ENCODE data around the gene FECH. TPM values are rescaled to one million over a fixed set of nuclear protein-coding genes. Genes with fewer than 3 reads are reported as not detected.

The FECH gene
- total RNA-seq, 1 experiment from 2014 or later, result 24.1 TPM

DNA sequence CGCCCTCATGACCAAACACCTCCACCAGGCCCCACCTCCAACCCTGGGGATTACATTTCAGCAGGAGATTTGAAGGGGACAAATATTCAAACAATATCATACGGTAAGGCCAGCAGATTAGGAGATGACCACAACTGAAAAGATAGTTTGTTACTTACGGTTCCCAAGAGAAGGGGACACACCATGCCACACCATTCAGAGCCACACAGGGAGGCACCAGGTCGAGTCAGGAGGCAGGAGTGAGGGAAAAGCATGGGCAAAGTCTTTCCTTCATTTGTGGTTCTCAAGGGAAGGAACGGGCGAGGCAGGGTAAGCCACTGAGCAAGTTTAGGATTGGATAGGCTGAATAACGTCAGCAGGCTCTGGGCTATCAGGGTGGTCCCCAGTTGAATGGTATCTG, 57.4 kb downstream of the FECH start:
- no CpG with 5 or more reads among the region's 7 CpGs for WGBS (ENCODE audit: extremely low coverage, insufficient read length, low lambda C conversion rate)
- Histone ChIP-seq H2BK120ac (ENCODE audit: low read depth, low read length, poor library complexity, severe bottlenecking) (no peak overlapping the region), H2AFZ (ENCODE audit: low read length) (no peak overlapping the region), H3K4ac (ENCODE audit: low read depth, low read length) (no peak overlapping the region), H3K9ac (ENCODE audit: extremely low read depth, insufficient read length, low read length) (no peak overlapping the region), H3K14ac (ENCODE audit: insufficient read depth, low read length) (no peak overlapping the region; the same call in 1 of the 2 replicates), H3K56ac (ENCODE audit: insufficient read length, low read depth, low read length) (no peak overlapping the region), H3K79me1 (ENCODE audit: insufficient read depth, low read depth, low read length, poor library complexity, severe bottlenecking) (no peaks in the 10 kb centered on the region), H3T11ph (ENCODE audit: low read length) (no peak overlapping the region), H3K27me3 (ENCODE audit: insufficient read depth, low read length) (no peaks in the 10 kb centered on the region), H4K20me1 (ENCODE audit: control insufficient read depth, insufficient read depth, insufficient read length) (no peaks in the 10 kb centered on the region), H2BK12ac (ENCODE audit: insufficient read length, low read depth, low read length) (no peak overlapping the region), H2BK15ac (ENCODE audit: low read depth, low read length) (no peak overlapping the region), H3K9me3 (ENCODE audit: control insufficient read depth, low read depth, low read length) (no peaks in the 10 kb centered on the region), H2BK20ac (ENCODE audit: low read depth, low read length, poor library complexity, severe bottlenecking) (no peak overlapping the region), H4K91ac (ENCODE audit: insufficient read length, low read depth, low read length) (no peak overlapping the region), H4K5ac (ENCODE audit: insufficient read length, low read depth, low read length) (no peak overlapping the region), H2BK5ac (ENCODE audit: insufficient read length, low read length) (no peak overlapping the region), H3K79me2 (ENCODE audit: insufficient read depth, low read length) (no peaks in the 10 kb centered on the region), H3K23me2 (ENCODE audit: insufficient read length, low read depth, low read length, poor library complexity, severe bottlenecking) (no peaks in the 10 kb centered on the region), H3K23ac (ENCODE audit: insufficient read length, low read depth, low read length) (no peak overlapping the region), H3K4me2 (ENCODE audit: insufficient read depth, insufficient read length, low read length) (no peak overlapping the region), H3K4me1 (ENCODE audit: insufficient read depth, low read length) (peaks cover 5% of the 10 kb centered on the region; the same call in 1 of the 2 replicates), H2AK5ac (ENCODE audit: insufficient read length, low read length) (no peak overlapping the region), H4K8ac (replicated peaks; ENCODE audit: insufficient read length, low read depth, low read length) (no peak overlapping the region), H3K27ac (ENCODE audit: insufficient read length, low read depth, low read length) (no peak overlapping the region), H3K18ac (ENCODE audit: insufficient read length, low read depth, low read length) (no peak overlapping the region)
- Mint-ChIP-seq H3K4me3 (no peak overlapping the region), H3K27me3 (ENCODE audit: low read depth) (peaks cover 2% of the 10 kb centered on the region; the same call in 1 of the 2 replicates), H3K27ac (no peak overlapping the region), H3K4me1 (peaks cover 26 to 29% of the 10 kb centered on the region in 2 experiments), H3K36me3 (ENCODE audit: insufficient read depth in 1 of 3, low read depth in 3 of 3) (peaks cover 0 to 4% (median 0%) of the 10 kb centered on the region in 3 experiments; a peak in 3 of 7 replicates), H3K9me3 (peaks cover 3 to 5% of the 10 kb centered on the region in 2 experiments; a peak in 3 of 5 replicates)
- DNase-seq, result no peak
- TF ChIP-seq, protein P1, sequence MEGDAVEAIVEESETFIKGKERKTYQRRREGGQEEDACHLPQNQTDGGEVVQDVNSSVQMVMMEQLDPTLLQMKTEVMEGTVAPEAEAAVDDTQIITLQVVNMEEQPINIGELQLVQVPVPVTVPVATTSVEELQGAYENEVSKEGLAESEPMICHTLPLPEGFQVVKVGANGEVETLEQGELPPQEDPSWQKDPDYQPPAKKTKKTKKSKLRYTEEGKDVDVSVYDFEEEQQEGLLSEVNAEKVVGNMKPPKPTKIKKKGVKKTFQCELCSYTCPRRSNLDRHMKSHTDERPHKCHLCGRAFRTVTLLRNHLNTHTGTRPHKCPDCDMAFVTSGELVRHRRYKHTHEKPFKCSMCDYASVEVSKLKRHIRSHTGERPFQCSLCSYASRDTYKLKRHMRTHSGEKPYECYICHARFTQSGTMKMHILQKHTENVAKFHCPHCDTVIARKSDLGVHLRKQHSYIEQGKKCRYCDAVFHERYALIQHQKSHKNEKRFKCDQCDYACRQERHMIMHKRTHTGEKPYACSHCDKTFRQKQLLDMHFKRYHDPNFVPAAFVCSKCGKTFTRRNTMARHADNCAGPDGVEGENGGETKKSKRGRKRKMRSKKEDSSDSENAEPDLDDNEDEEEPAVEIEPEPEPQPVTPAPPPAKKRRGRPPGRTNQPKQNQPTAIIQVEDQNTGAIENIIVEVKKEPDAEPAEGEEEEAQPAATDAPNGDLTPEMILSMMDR (conservative IDR thresholded peaks at IDR 0.05), result no peak

Measured in H9 (cell line).